Measurements from ENCODE around the gene GLIS1. TPM values are rescaled to one million over a fixed set of nuclear protein-coding genes. Genes with fewer than 3 reads are reported as not detected.

GLIS1 gene
- total and polyA plus RNA-seq, 2 experiments from 2014 or later = 0.22 to 0.61 TPM

GRCh38 chr1:53705446-53706096, 33.4 kb downstream of the GLIS1 start:
- in situ Hi-C loops (cut with MboI) = no loop called here
- Histone ChIP-seq H3K4me1 (ENCODE audit: insufficient read depth) (no peaks in the 10 kb centered on the region), H4K20me1 (ENCODE audit: insufficient read depth) (no peaks in the 10 kb centered on the region), H3K9me2 (ENCODE audit: insufficient read depth) (no peaks in the 10 kb centered on the region), H3K9me3 (ENCODE audit: low read depth) (no peaks in the 10 kb centered on the region), H3K9ac (no peak overlapping the region), H3K27me3 (replicated peaks; ENCODE audit: insufficient read depth) (peaks cover 13% of the 10 kb centered on the region), H3K27ac (no peak overlapping the region), H3K4me3 (no peak overlapping the region), H3K36me3 (ENCODE audit: low read depth) (no peaks in the 10 kb centered on the region), H3F3A (ENCODE audit: insufficient read depth) (no peaks in the 10 kb centered on the region), H3K4me2 (ENCODE audit: unreplicated experiment) (no peak overlapping the region), H3K79me2 (ENCODE audit: insufficient read depth) (no peaks in the 10 kb centered on the region), H2AFZ (no peak overlapping the region)
- WGBS, 2 experiments (ENCODE audit: low coverage in 1 of 2, low lambda C conversion rate in 2 of 2, missing lambda C conversion rate in 2 of 2) = 75 to 76% methylated on average over 7 of the region's 7 CpGs
- no peak for DNase-seq
- no peak for TF ChIP-seq EZH2phosphoT487 (IDR thresholded peaks at IDR 0.05; ENCODE audit: insufficient read depth, low read depth)
- no peak for TF ChIP-seq EZH2 (IDR thresholded peaks at IDR 0.05; ENCODE audit: insufficient read depth, poor library complexity, severe bottlenecking)

DNA sequence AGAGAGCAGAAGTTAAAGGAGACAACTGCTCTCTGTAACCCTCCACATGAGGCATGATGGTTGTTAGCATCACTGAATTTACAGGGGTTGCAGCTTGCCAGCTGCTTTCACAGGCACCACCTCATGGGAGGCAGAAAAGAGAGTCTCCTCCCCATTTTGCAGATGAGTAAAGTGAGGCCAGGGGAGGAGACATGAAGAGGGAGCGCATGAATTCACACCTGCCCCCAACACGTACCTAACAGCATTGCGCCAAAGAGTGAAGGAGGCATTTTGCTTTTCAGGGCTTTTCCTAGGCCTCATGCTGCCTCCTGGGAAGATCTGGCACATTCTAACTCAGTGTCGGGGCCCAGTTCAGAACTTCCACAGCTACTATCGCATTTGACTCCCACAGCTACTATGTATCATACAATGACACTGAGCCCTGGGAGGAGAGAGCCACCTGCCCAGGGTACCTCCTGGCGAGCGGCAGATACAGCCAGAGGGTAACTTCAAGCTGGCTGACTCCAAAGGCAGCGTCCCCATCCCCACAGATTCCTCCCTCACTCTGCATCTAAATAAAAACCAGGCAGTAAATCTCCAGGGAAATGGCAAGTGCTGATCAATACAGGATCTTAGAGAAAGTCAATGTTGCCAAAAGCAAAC, 34.0 kb downstream of the GLIS1 start:
- no peak for DNase-seq
- no peak overlapping the region for H2AFZ ChIP-seq
- H3F3A ChIP-seq (ENCODE audit: insufficient read depth) = no peaks in the 10 kb centered on the region
- H3K4me2 ChIP-seq (ENCODE audit: unreplicated experiment) = no peak overlapping the region
- H3K27ac ChIP-seq = no peak overlapping the region
- no peaks in the 10 kb centered on the region for H3K79me2 ChIP-seq (ENCODE audit: insufficient read depth)
- H3K36me3 ChIP-seq (ENCODE audit: low read depth) = no peaks in the 10 kb centered on the region
- H3K4me1 ChIP-seq (ENCODE audit: insufficient read depth) = no peaks in the 10 kb centered on the region
- TF ChIP-seq EZH2phosphoT487 (IDR thresholded peaks at IDR 0.05; ENCODE audit: insufficient read depth, low read depth) (no peak), EZH2 (IDR thresholded peaks at IDR 0.05; ENCODE audit: insufficient read depth, poor library complexity, severe bottlenecking) (no peak)
- 84 to 91% methylated on average over 8 of the region's 8 CpGs for WGBS, 2 experiments (ENCODE audit: low coverage in 1 of 2, low lambda C conversion rate in 2 of 2, missing lambda C conversion rate in 2 of 2)
- H3K4me3 ChIP-seq = no peak overlapping the region
- peaks cover 13% of the 10 kb centered on the region for H3K27me3 ChIP-seq (replicated peaks; ENCODE audit: insufficient read depth)
- in situ Hi-C loops (cut with MboI) = no loop called here
- H4K20me1 ChIP-seq (ENCODE audit: insufficient read depth) = no peaks in the 10 kb centered on the region
- no peak overlapping the region for H3K9ac ChIP-seq
- H3K9me3 ChIP-seq (ENCODE audit: low read depth) = no peaks in the 10 kb centered on the region
- H3K9me2 ChIP-seq (ENCODE audit: insufficient read depth) = no peaks in the 10 kb centered on the region

- H3K27me3 ChIP-seq (replicated peaks; ENCODE audit: insufficient read depth) = peaks cover 13% of the 10 kb centered on the region
- H4K20me1 ChIP-seq (ENCODE audit: insufficient read depth) = no peaks in the 10 kb centered on the region
- 95 to 96% methylated on average over 2 to 5 of the region's 5 CpGs for WGBS, 2 experiments (ENCODE audit: low coverage in 1 of 2, low lambda C conversion rate in 2 of 2, missing lambda C conversion rate in 2 of 2)
- DNase-seq = no peak
- TF ChIP-seq EZH2phosphoT487 (IDR thresholded peaks at IDR 0.05; ENCODE audit: insufficient read depth, low read depth) (no peak), EZH2 (IDR thresholded peaks at IDR 0.05; ENCODE audit: insufficient read depth, poor library complexity, severe bottlenecking) (no peak)
- no peaks in the 10 kb centered on the region for H3K9me3 ChIP-seq (ENCODE audit: low read depth)
- H3F3A ChIP-seq (ENCODE audit: insufficient read depth) = no peaks in the 10 kb centered on the region
- H2AFZ ChIP-seq = no peak overlapping the region
- in situ Hi-C loops (cut with MboI) = no loop called here
- H3K9me2 ChIP-seq (ENCODE audit: insufficient read depth) = no peaks in the 10 kb centered on the region
- no peaks in the 10 kb centered on the region for H3K79me2 ChIP-seq (ENCODE audit: insufficient read depth)
- H3K27ac ChIP-seq = no peak overlapping the region
- no peak overlapping the region for H3K4me3 ChIP-seq
- no peak overlapping the region for H3K4me2 ChIP-seq (ENCODE audit: unreplicated experiment)
- H3K9ac ChIP-seq = no peak overlapping the region
- H3K36me3 ChIP-seq (ENCODE audit: low read depth) = no peaks in the 10 kb centered on the region
- H3K4me1 ChIP-seq (ENCODE audit: insufficient read depth) = no peaks in the 10 kb centered on the region
These were observed 34.7 kb downstream of the GLIS1 start for GRCh38 chr1:53704304-53704703.

- Histone ChIP-seq H2AFZ (no peak overlapping the region), H3F3A (ENCODE audit: insufficient read depth) (no peaks in the 10 kb centered on the region), H3K27me3 (replicated peaks; ENCODE audit: insufficient read depth) (peaks cover 13% of the 10 kb centered on the region), H3K9ac (no peak overlapping the region), H3K27ac (no peak overlapping the region), H3K4me2 (ENCODE audit: unreplicated experiment) (no peak overlapping the region), H3K36me3 (ENCODE audit: low read depth) (no peaks in the 10 kb centered on the region), H3K4me1 (ENCODE audit: insufficient read depth) (no peaks in the 10 kb centered on the region), H3K79me2 (ENCODE audit: insufficient read depth) (no peaks in the 10 kb centered on the region), H3K9me2 (ENCODE audit: insufficient read depth) (no peaks in the 10 kb centered on the region), H3K4me3 (no peak overlapping the region), H4K20me1 (ENCODE audit: insufficient read depth) (no peaks in the 10 kb centered on the region), H3K9me3 (ENCODE audit: low read depth) (no peaks in the 10 kb centered on the region)
- WGBS, 2 experiments (ENCODE audit: low coverage in 1 of 2, low lambda C conversion rate in 2 of 2, missing lambda C conversion rate in 2 of 2) = 74 to 80% methylated on average over 1 of the region's 1 CpG
- no peak for DNase-seq
- TF ChIP-seq EZH2phosphoT487 (IDR thresholded peaks at IDR 0.05; ENCODE audit: insufficient read depth, low read depth) = no peak
- no peak for TF ChIP-seq EZH2 (IDR thresholded peaks at IDR 0.05; ENCODE audit: insufficient read depth, poor library complexity, severe bottlenecking)
- in situ Hi-C loops (cut with MboI) = no loop called here
These were observed 35.8 kb downstream of the GLIS1 start for GRCh38 chr1:53703174-53703573.

Data from GM23248 (cell line).